GM18517 (cell line): ENCODE data around the gene DPEP1.

Experiments used
- ATAC-seq: cut with Tn5 transposase; IDR thresholded peaks from one replicate; pipeline ENCODE4 v1.9.1; 2021; ENCODE audit warnings: mild to moderate bottlenecking, moderate library complexity; ENCODE audit not compliant: unreplicated experiment

The DPEP1 gene

GRCh38 chr16:89678258-89678657 is 64.8 kb downstream of the DPEP1 start:
- no peak for ATAC-seq

- ATAC-seq = no peak
Observed at GRCh38 chr16:89685916-89686315, 72.5 kb downstream of the DPEP1 start.

GRCh38 chr16:89686520-89687091 is 73.2 kb downstream of the DPEP1 start, which contains the start of gene CDK10:
TSS of gene CDK10 (plus strand) at chr16:89686689. CDS start at chr16:89686711, 22 bp downstream.
- ATAC-seq = peak; percentile 76

- ATAC-seq = peak; percentile 43
Observed at GRCh38 chr16:89687092-89687940, 73.9 kb downstream of the DPEP1 start.
